ENCODE data around the gene PLEK.
"Not testable (repeated sequence)": the region's sequence is repeated elsewhere in the genome, so short reads cannot be mapped to it uniquely, and the experiment has no call there.

Gene PLEK

GRCh38 chr2:68356599-68357239 lies 8.4 kb upstream of the PLEK start:
- DNase-seq = no peak

GRCh38 chr2:68357605-68358337 lies 7.3 kb upstream of the PLEK start:
- peak; percentile 65 to 74 for DNase-seq

GRCh38 chr2:68359889-68360288 lies 5.2 kb upstream of the PLEK start:
- no peak for DNase-seq

DNA sequence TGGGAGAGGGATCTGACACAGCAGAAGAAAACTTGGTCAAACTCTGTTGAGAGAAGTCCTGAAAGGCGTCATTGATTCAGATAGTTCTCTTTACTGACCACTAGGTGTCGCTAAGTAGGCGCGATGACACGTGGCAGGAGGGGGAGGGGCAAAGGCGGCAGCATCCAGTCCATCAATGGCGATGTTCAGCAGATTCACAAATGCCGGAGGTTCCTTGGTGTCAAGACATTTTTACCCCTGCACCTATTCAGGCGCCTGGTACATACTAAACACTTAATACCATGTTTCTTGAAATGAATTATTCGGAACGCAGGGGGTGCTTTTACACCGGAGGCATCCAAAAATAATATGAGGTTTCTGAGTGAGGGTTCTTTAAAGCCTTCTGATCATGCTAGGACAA lies 3.0 kb upstream of the PLEK start:
- peak; percentile 27 to 69 for DNase-seq

- DNase-seq = no peak
Measured at GRCh38 chr2:68362749-68363148, 2.3 kb upstream of the PLEK start.

- DNase-seq = no peak
Measured at GRCh38 chr2:68363721-68364120, 1.4 kb upstream of the PLEK start.

- no peak for DNase-seq
Measured at GRCh38 chr2:68366083-68366560, 1.0 kb downstream of the PLEK start.

DNA sequence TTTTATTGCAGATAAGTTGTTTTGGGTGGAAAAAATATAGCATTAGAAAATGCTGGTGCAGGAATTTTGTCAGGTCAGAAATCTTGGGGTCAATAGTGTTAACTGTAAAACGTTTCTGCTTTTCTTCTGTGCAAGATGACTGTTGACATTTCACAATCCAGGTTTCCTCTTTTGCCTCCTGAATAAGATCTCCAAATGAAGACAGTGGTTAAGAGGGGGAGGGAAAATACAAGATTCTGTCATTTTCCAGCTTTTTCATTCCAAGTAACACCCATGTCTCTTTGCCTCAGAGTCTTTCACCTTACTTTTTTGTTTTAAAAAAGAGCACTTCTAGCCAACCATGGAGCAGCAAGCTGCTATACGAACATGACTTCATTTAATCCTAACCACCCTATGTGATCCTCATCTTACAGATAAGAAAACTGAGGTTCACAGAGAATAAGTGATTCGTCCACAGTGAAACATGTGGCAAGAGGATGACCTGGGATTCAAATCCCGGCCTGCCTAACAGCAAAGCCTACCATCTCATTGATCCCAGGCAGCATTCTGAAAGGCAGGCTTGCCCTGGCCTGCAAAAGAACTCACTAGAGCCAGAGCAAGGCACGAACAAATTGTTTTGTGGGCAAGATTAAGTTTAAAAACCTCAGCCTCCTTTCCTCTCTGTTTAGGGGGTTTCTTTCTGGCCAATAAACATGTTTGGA lies 3.0 kb downstream of the PLEK start:
- DNase-seq = no peak

DNA sequence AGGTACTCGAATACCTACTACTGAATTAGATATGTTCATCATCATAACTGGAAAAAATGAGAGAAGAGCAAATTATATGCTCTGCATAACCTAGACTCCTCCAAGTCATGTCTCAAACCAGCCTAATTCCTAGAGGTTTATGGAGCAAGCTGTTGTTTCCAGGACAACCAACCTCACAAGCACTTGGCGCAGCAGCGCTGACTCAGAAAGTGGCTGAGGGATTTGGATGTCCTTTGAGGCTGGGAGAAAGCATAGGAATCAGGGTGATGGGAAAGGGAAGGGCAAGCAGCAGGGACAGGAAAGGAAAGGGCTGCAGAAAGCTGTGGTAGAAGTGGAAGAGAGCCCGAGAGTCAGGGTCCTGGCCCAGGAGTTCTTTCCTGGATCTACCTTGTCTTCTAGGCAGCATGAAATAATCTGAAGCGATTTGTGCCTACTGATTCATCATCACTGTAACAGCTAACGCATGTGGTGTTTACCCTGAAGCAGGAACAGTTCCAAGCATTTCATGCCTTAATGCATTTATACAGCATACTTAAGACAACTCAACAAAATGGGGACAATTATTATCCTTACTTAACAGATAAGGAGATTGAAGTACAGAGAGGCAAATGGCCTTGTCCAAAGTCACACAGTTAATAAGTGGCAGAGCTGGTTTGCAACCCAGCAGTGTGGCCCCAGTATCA lies 3.7 kb downstream of the PLEK start:
- DNase-seq = peak in 1 of 2 experiments; percentile 46

DNA sequence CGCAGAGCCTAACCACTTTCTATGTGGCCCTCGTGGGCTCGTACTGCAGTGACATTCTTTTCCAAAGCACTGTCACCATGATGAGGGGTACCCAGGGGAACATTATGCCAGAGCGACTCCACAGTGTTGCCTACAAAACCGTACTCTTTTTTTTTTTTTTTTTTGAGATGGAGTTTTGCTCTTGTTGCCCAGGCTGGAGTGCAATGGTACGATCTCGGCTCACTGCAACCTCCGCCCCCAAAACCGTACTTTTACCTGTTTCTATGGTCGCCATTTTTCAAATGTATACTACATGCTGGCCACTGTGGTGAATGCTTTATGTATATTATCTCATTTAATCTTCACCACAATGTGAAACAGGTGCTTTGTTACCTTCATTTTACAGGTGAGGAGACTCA lies 4.3 kb downstream of the PLEK start:
- DNase-seq = no peak

DNA sequence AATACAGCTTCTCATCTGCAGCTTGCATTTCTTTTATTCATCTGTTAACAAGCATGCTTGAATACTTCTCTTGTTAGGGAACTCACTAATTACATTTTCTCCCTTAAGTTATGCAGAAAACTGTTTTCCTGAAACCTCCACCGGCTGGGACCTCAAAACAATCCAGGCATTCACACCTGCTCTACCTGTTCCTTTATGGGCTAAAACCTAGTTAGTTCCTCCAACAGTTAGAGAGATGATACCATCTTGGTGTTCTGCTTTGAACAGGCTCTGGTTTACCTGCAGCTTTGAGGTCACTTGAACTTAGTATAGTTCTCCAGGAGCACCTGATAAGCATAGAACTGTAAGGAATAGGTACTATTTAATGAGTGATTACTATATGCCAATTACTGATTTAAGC lies 6.1 kb downstream of the PLEK start:
- DNase-seq = no peak

DNA sequence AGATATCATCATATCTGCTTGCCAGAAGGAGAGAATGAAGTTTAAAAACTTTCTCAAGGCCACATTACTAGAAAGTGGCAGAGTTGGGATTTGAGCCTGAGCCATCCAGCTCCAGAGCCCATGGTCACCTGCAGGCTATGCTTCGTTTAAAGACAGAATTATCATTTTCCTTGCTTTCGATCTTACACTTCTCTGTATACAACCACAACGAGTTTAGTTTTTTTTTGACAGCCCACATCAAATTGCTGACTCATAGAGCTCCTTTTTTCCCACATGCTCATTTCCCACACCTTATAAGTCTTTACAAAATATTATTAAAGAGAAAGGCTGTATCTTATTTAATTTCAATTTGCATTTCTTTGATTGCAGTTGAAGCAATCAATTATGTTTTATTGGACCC lies 6.5 kb downstream of the PLEK start:
- DNase-seq = no peak

DNA sequence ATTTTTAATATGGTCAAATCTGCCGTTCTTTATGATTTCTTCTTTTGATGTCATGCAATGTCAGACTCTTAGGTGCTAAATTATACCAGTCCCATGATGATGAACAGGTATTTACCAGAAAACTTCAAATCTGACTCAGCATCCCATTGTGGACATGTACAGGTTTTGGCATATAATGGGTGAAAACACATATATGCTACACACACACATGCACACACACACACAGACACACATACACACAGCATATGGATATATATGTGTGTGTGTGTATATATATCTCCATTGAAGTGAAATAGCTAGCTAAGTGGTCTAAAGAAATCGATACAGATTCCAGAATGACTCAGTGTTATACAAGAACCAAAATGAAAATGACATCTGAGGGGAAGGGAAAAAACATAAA lies 7.4 kb downstream of the PLEK start:
- no peak for DNase-seq

DNA sequence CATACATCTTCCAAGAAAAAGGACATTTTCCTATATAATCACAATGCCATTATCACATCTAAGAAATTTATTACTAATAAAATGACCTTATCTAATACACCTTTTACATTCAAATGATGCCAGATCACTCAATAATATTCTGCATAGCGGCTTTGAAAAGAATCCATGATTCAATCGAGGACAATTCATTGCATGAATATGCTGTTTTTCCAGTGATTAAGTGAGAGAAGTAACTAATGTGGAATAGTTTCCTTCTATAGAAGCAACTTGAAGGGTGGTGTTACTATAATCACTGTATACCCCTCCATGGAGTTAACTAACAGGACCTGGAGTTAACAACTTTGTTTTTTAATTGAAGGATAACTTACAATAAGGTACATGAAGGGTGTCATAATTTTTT lies 9.1 kb downstream of the PLEK start:
- DNase-seq = no peak

GRCh38 chr2:68375582-68375981 lies 10.5 kb downstream of the PLEK start:
- no peak for DNase-seq

GRCh38 chr2:68377137-68377780 lies 12.2 kb downstream of the PLEK start:
- DNase-seq = no peak

DNA sequence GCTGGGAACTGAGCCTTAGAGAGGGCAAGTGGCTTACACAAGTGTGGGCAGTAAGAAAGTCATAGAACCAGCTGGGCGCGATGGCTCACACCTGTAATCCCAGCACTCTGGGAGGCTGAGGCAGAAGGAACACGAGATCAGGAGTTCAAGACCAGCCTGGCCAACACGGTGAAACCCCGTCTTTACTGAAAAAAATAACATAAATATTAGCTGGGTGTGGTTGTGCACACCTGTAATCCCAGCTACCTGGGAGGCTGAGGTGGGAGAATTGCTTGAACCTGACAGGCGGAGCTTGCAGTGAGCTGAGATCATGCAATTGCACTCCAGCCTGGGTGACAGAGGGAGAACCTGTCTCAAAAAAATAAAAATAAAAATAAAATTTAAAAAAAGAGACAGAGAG lies 13.7 kb downstream of the PLEK start:
- not testable (repeated sequence) for DNase-seq

DNA sequence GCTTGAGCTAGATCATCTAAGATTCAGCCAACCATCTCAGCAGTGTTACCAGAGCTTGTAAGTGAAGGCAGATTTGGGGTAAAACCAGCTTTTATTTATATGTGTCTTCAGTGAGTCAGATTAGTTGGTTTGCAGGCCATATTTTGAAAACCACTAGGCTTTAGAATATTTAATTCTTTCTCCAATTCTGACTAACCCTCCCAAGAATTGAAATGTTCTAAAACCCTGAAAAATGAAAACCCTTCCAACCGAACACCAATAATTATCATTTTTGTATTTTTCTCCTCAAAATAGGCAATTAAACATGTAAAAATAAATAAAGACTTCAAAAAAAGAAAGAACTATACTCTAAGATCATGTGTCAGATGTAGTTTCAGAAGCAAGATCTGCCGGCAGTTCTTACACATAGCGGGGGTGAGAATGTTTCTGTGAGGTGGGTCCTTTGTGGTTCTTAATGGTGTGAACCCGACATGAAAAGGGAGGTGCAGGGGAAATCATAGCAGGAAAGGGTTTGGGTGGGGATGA lies 14.2 kb downstream of the PLEK start:
- no peak for DNase-seq

DNA sequence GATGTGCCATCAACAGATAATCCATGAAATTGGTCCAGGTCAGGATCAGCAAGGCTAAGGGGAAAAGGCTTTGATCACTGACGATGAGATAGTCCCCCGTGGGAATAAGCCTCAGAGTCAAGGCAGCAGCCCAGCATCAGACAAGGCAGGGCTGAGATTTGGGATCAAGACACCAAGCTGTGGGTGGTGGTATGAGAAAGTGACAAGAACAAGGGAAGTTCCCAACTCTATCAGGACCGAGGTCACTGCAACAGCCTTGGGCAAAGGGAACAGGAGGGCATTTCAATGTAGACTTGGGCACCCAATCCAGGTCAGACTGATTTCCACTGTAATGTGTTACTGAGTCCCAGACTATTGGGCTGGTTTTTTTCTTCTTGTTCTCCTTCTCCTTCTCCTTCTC lies 18.7 kb downstream of the PLEK start:
- DNase-seq = no peak

DNA sequence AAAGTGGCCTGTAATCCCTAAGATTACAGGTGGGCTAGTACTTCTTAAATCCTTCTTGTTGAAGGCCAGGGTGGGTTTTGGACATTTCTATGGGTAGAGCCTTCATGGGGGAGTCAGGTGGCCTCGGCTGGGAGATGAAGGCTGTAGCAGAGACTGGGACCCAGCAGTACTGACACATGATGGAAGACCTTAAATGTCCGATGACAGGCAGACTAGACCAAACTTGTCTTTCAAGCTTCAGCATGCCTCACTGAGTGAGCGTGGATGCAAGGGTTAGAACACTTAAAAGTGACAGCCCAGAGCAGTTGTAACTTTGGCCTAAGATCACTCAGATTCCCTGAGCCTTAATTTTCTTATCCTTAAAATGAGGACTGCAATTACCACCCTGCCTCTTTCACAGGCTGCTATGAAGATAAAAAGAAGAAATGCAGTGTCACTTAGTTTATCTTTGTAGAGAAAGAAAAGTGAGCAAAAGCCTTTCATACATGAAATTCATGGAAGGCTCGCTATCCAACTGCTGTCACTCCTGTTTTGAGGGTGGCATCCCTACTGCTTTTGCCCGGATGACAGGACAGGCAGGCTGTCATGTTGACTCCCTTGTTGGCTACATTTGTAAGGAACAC lies 19.5 kb downstream of the PLEK start:
- DNase-seq = no peak

DNA sequence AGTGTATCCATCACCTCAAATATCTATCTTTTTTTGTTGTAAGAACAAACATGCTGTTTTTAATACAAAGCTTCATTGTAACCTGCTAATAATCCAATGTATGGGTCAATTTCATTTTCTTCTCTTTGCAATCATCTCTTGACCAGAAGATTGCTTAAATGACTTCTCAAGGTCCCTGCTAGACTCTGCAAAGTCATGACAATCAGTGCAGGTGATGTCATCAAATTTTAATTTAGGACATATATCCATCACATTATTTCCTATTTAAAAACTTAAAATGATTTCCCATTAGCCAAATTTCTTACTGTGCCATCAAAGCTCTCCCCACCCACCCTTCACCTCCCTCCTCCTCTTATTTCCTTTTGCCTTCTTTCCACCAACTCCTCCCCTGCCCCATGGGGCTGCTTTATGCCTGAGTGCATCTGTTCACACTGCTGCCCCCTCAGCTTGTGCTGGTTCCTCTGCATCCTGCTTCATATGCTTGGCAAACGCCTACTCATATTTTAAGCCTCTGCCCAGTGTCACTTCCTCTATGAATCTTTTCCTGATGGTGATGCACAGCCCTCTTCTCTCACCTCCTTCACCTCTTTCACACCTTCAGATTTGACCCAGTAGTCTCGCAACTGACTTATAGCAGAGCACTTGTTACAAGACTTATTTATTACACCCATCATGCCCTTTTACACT lies 20.3 kb downstream of the PLEK start:
- DNase-seq = peak; percentile 11 to 63

- DNase-seq = no peak
Measured at GRCh38 chr2:68385907-68386287, 20.8 kb downstream of the PLEK start.
